Measurements from ENCODE around the gene TMEM138. TPM values are rescaled to one million over a fixed set of nuclear protein-coding genes. Genes with fewer than 3 reads are reported as not detected.

TMEM138 gene
- total and polyA plus RNA-seq, 2 of the 4 experiments (the other 2 are of a cell fraction): 16.8 to 53.2 TPM

DNA sequence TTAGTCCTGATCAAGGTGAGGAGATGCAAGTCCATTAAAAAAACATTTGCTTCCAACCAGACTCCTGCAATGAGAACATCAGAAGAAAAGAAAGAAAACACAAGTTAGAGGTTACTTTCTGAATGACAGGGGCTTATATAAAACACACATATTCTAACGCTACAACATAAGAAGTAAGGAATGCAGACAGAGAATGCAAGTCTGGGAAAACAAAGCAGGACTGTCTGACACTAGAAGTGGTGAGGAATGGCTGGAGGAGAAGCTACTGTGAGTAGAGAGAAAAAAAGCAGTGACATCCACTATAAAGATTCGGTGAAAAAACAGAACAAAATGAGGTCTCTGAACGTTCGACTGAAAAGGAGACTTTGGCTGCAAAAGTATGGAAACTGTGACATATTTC lies 42.5 kb downstream of the TMEM138 start:
- dilution Hi-C loops (cut with HindIII; ENCODE audit: low sequenced_read_pairs, unreplicated experiment) (no loop called here), in situ Hi-C loops (cut with MboI; ENCODE audit: low sequenced_read_pairs) (no loop called here), intact Hi-C loops (cut with micrococcal nuclease) (loop anchor here (5.0 kb wide), 1 partner anchor 82 kb away; no protein-coding TSS in a partner anchor)
- Histone ChIP-seq H3K23ac (ENCODE audit: low read depth, low read length) (no peak overlapping the region), H3K4me3 (ENCODE audit: insufficient read depth, low read depth, low read length) (no peak overlapping the region), H2BK20ac (ENCODE audit: low read depth, low read length) (no peak overlapping the region), H3K9me3 (ENCODE audit: control insufficient read depth, insufficient read depth, low read length) (no peaks in the 10 kb centered on the region), H4K20me1 (ENCODE audit: insufficient read depth, low read length) (0 out of 2 replicates have a peak, but pooled peaks cover 5% of the 10 kb centered on the region), H3K18ac (ENCODE audit: low read depth, low read length) (no peak overlapping the region), H2AK5ac (ENCODE audit: low read depth, low read length) (no peak overlapping the region), H2BK15ac (ENCODE audit: low read depth, low read length) (no peak overlapping the region), H3K36me3 (ENCODE audit: control insufficient read depth, insufficient read depth, low read length) (peaks cover 49% of the 10 kb centered on the region), H4K8ac (ENCODE audit: low read depth in 2 of 2, low read length in 2 of 2) (no peak overlapping the region), H3K27me3 (ENCODE audit: control insufficient read depth, insufficient read depth, low read length) (no peaks in the 10 kb centered on the region), H3K27ac (ENCODE audit: insufficient read depth, low read length) (no peak overlapping the region), H3K4me1 (ENCODE audit: control insufficient read depth, insufficient read depth, low read length) (no peaks in the 10 kb centered on the region), H2BK5ac (ENCODE audit: low read depth, low read length, poor library complexity, severe bottlenecking) (no peak overlapping the region), H2AFZ (replicated peaks; ENCODE audit: low read length, poor library complexity) (no peak overlapping the region), H3K56ac (ENCODE audit: extremely low read depth, insufficient read depth, low read length) (no peak overlapping the region), H3K79me1 (ENCODE audit: low read depth in 1 of 2, low read length in 2 of 2) (peaks cover 12 to 27% of the 10 kb centered on the region in 2 experiments), H3K9ac (ENCODE audit: low read depth, low read length) (no peak overlapping the region), H3K4ac (ENCODE audit: low read depth, low read length) (no peak overlapping the region), H3K9me1 (ENCODE audit: insufficient read depth, low read length) (0 out of 2 replicates have a peak, but pooled peaks cover 4% of the 10 kb centered on the region), H2BK120ac (ENCODE audit: low read depth, low read length) (no peak overlapping the region), H2AK9ac (replicated peaks; ENCODE audit: low read depth, low read length, poor library complexity) (no peak overlapping the region), H3K14ac (replicated peaks; ENCODE audit: low read depth, low read length) (no peak overlapping the region), H3K4me2 (ENCODE audit: low read depth, low read length) (no peak overlapping the region), H4K91ac (ENCODE audit: insufficient read depth, low read depth, low read length) (no peak overlapping the region), H4K5ac (ENCODE audit: low read depth, low read length) (no peak overlapping the region)
- no TSS peak for BruUV-seq (replicated peaks)
- TF ChIP-seq MAZ (IDR thresholded peaks at IDR 0.05; ENCODE audit: borderline replicate concordance, low read depth, low read length) (no peak), CHD1 (IDR thresholded peaks at IDR 0.05; ENCODE audit: low read depth, low read length) (no peak), POLR2A (IDR thresholded peaks at IDR 0.05; ENCODE audit: low read depth, low read length) (no peak)
- TF ChIP-seq, protein P1, sequence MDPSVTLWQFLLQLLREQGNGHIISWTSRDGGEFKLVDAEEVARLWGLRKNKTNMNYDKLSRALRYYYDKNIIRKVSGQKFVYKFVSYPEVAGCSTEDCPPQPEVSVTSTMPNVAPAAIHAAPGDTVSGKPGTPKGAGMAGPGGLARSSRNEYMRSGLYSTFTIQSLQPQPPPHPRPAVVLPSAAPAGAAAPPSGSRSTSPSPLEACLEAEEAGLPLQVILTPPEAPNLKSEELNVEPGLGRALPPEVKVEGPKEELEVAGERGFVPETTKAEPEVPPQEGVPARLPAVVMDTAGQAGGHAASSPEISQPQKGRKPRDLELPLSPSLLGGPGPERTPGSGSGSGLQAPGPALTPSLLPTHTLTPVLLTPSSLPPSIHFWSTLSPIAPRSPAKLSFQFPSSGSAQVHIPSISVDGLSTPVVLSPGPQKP (IDR thresholded peaks at IDR 0.05; ENCODE audit: borderline replicate concordance, low read depth, low read length): no peak
- ATAC-seq (ENCODE audit: low read depth): no peak
- DNase-seq: no peak
- 100% methylated on average over 2 of the region's 4 CpGs; no CpG with 5 or more reads in 1 of the 2 experiments for WGBS, 2 experiments (ENCODE audit: extremely low coverage in 2 of 2, insufficient read length in 1 of 2)
- POLR2A ChIA-PET (ENCODE audit: unreplicated experiment): no interaction called here
- CTCF ChIA-PET: no interaction called here

Data from IMR-90 (cell line).